NCI-H2029 treated with DMSO at 0.1 percent for 48 hours (cell line): ENCODE measurements around the gene PPP6R3.
"Not testable (repeated sequence)": the region's sequence is repeated elsewhere in the genome, so short reads cannot be mapped to it uniquely, and the experiment has no call there.

Experiments
- DNase-seq: peaks from one replicate; lab custom pipeline; 2025; lab: John Stamatoyannopoulos, UW

PPP6R3 gene

DNA sequence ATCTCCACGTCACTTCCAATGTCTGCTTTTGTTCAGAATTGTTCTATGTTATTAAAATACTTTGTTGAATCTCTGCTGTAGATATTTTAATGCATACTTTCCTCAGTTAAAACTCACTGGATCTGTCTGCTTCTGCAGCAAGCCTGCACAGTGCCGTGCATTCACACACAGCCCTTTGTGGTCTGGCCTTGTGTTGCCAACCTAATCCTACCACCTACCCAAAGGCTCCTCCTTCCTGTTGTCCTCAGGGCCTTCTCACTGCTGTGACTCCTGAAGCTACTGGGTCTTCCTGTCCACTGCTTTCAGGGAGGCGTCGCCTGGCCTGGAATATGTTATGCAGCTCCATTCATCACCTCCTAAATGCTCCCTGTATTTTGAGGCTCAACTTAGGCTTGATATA lies 67.0 kb downstream of the PPP6R3 start:
- no peak for DNase-seq

DNA sequence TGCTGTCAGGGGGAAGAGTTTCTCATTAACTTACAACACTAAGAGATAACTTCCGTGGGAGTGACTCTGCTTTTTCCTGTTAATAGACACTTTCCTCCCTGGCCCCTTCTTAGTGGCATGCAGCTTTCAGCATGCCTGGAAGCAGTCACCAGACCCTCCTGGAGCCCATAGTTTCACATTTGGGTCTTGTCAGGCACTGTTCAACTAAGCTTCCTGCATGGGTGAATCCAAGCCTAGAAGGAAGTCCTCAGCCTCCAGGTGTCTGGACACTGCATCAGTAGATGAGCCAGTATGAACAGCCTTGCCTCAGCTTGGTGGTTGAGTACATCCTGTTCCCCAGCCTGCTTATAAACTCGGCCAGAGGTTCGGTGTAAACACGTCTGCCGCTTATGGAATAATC lies 68.1 kb downstream of the PPP6R3 start:
- no peak for DNase-seq

DNA sequence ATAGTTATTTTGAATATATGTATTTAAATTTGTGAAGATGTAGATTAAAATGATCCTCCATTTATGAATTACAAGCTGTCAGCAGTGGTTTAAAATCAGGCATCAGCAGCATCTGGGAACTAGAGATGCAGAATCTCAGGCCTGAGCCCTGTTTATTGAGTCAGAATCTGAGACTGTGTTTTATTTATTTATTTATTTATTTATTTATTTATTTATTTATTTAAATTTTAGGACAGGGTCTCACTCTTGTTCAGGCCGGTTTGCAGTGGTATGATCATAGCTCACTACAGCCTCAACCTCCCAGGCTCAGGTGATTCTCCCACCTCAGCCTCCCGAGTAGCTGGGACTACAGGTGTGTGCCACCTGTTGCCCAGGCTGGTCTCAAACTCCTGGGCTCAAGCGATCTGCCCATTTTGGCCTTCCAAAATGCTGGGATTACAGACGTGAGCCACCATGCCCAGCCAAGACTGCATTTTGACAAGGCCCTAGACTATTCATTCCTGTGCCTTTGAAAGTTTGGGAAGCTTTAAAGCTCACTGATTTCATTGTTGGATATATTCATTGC lies 70.7 kb downstream of the PPP6R3 start:
- no peak for DNase-seq

DNA sequence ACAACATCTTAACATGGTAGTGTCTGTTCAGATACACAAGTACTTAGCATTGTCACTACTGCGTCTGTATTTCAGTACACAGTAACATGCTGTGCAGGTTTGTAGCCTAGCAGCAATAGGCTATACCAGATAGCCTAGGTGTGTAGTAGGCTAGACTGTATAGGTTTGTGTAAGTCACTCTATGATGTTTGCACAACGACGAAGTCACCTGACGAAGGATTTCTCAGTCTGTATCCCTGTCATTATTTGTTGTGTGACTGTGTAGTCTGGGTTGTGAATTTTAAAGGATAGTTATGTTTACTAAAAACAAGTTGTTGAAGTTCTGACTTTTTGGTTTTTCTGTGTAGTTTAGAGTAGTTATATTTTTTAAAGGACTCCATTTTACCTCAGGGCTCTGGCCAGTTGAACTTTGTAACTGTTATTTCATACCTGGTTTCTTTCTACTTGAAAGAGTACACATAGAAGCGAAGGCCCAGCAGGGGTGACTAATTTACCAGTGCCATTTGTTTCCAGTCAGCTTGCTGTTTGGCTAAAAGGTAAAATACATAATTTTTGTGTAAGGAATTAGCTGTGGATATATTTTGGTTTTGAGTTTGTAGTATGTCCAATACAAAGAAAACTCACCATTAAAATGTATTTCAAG lies 72.3 kb downstream of the PPP6R3 start:
- DNase-seq = no peak

DNA sequence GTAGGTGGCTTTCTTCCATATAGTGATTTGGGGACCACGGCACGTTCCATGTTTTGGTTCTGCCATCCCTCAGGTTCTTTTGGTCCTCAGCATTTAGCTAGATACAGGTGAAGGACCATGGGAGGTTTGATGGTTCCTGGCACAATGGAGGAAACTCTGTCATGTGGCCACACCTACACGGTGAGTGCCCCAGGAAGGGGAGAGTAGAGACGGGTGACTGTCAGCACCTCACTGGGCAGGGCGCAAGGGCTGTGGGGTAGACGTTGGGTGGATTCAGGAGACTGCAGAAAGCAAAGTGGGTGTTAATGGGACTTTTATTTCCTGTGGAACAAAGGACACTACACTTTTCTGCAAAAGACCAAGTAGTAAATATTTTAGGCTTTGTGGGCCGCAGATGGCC lies 73.4 kb downstream of the PPP6R3 start:
- DNase-seq = no peak

DNA sequence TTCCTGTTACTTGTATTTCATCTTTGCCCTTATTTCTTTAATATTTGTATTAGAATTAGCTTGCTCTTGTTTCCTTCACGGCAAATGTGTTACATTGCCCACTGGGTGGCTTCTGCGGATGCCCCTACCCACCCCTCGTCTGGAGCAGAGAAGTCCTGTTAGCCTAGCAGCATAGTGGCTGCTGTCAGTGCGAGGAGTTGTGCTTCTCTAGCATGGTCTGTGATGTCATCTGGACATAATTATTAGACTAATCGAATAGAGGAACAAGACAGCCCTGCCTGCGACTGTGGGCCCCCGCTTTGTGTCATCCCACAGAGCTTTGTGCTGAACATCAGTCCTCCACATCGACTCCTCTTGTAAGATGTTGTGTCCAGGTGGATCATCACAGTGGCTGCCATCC lies 74.5 kb downstream of the PPP6R3 start:
- no peak for DNase-seq

DNA sequence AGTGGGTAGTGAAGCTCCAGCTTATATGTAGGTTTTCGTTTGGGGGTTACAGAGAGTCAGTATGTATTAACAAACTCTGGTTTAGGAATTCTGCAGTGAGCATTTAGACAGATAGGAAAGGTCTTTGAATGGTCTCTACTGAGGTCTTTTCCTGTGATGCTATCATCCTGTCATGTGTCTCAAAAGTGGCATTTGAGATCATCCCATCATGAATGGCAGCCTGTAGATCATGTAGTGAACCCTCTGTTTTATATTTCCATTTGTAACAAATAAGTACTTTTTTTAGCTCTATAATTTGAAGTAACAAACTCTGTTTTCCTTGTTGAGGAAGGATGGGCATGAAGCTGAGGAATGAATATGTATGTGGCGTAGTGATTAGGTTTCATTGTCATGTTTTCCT lies 76.2 kb downstream of the PPP6R3 start:
- no peak for DNase-seq

DNA sequence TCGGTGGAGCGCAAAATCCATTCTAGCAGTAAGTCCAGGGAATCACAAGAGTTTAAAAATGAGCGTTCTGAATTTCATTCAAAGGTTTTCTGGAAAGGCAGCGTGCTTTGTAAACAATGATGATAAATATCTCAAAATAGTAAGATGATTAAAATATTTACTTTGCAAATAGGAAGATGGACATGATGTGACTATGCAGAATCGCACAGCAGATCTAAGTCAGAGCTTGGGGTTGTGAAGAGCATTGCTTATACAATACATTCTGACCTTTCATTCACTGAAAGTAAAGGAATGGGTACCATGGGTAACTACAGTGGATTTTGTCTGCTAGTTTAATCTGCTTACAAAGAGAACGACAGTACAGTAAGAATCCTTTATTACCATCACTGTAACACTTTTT lies 77.5 kb downstream of the PPP6R3 start:
- no peak for DNase-seq

DNA sequence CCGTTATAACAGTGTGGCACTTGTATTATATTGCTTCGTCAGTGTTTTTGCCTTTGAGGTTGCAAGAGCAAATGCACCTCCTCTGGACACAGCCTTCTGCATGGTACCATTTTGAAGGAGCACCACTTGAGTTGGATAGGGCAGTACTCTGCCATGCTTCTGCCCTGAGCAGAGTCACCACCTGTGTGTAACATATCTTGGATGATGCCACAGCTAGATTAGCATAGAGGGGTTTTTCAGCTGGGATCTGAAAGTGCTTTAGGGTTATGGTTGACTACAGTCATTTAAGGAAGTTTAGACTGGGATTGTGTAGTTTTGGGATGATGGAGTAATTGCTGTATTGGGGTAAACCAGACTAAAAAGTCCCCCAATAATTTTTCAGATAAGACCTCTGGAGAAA lies 78.8 kb downstream of the PPP6R3 start:
- no peak for DNase-seq

DNA sequence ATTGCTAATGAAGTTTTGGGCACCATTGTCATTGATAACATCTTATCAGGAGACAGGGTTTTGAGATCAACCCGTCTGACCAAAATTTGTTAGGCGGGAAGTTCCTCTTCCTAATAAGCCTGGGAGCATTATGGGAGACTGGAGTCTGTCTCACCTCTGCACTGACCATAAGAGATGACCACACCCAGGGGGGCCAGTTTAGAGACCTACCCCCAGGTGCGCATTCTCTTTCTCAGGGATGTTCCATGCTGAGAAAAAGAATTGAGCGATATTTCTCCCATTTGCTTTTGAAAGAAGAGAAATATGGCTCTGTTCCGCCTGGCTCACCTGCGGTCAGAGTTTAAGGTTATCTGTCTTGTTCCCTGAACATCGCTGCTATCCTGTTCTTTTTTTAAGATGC lies 80.0 kb downstream of the PPP6R3 start:
- DNase-seq = not testable (repeated sequence)

DNA sequence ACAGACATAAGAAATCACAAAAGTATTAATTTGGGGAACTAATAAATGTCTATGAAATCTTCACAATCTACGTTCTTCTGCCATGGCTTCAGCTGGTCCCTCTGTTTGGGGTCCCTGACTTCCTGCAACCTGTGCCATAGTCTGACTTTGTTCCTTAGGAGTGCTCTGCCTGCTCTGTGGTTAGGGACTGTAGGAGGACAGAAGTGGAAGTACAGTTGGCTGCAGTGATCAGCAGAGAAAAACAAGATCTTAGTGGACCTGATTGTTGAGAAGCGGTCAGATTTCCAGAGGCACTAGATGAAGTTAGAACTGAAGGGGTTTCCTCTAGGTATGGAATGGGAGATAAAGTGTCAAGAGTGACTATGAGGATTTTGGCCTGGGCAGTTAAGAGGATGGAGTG lies 80.6 kb downstream of the PPP6R3 start:
- no peak for DNase-seq

DNA sequence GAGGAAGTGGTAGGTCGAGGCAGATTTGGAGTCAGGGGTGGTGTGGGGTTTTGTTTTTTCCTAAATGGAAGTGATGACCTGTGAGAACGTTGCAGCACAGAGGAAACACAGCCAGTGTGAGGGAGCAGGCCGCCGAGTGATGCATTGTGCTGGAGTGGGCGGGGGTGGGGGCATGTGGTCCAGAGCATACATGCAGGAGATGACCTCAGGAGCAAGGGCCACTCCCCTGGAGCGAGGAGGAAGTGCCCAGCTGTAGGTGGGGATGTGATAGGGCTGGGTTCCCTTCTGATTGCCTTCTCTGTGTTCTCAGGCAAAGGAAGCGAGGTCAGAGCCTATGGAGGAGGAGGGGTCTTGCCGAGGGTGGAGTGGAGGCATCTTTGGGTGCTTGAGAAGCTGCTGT lies 81.4 kb downstream of the PPP6R3 start:
- DNase-seq = no peak

DNA sequence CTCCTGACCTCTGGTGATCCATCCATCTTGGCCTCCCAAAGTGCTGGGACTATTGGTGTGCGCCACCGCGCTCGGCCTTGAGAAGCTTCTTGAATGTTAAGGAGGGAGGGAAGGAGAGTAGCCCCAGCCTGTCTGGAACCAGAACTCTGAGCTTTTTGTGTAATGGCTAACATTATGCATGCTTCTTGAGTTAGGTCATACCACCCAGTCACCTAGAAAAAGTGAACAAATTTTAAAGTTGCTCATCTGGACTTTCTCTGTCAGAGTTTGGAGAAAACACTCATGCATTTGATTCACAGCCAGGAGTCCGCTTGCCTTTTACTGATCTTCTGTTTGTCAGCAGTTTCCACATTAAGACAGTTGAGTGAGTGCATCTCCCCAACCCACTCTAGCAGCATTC lies 82.1 kb downstream of the PPP6R3 start:
- DNase-seq = no peak

DNA sequence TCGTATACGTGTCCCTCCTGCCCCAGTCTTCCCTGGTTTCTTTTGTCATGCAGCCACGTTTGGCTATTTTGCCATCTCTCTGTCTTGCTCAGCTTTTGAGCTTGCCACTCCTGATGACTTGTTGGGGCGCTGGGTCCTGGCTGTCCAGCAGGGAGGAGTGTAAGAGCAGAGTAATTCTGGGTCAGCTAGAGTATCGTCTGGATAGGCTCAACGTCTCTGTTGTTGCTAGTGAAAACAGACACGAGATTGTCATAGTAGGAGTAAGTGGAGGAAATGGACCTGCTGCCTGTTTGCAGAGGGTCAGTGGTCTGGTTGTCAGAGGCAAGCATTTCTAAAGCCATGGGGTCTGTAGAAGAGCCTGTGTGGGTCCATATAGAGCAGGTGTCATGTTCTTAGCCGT lies 83.0 kb downstream of the PPP6R3 start:
- no peak for DNase-seq

DNA sequence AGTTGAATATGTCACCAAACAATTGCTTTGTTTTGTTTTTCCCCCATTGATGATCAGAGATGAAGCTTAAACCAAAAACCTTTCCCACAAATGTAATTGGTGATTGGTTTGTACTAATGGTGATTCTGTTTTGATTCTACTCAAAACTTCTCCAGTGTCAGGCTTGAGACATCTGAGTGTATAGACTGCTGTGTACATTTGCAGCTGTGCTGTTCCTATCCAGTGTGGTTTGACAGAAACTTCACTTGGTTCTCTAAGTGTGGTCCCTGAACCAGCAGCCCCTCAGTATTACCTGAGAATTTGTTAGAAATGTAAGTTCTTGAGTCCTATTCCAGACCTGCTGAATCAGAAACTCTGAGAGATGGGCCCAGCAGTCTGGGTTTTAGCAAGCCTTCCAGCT lies 84.8 kb downstream of the PPP6R3 start:
- no peak for DNase-seq

DNA sequence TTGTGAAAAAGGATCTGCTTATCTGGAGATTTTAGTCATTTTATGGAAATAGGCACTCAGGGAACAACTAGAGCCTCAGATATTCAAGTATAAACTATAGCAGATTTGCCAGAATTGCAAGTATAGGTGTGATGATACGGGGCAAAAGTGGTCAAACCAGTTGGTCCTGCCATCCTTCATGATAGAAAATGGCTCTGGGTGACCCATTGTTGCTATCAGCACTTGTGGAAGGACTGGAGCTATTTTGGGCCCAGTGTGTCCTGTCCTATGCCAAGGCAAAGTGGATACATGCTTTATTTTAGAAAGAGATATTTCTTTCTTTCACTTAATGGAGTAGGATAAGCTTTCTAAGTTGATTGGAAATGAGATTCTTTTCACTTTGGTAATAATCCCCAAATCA lies 85.2 kb downstream of the PPP6R3 start:
- DNase-seq = peak; percentile 16

DNA sequence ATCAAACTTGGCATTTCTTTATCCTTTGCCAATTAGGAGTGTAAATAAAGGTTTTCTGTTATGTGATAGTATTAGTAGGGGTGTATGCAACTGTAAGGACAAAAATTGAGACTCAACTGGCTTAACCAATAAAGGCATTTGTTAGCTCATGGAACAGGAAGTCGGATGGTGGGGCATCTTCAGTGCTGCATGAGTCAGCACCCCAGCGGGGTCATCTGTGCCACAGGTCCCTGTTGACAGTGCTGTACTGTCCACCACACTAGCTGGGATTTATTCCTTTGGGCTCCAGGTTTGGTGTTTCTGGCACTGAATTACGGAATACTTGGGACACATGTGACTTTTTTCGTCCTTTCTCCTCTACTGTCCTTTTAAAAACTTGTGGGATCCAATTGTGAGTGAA lies 86.0 kb downstream of the PPP6R3 start:
- no peak for DNase-seq

DNA sequence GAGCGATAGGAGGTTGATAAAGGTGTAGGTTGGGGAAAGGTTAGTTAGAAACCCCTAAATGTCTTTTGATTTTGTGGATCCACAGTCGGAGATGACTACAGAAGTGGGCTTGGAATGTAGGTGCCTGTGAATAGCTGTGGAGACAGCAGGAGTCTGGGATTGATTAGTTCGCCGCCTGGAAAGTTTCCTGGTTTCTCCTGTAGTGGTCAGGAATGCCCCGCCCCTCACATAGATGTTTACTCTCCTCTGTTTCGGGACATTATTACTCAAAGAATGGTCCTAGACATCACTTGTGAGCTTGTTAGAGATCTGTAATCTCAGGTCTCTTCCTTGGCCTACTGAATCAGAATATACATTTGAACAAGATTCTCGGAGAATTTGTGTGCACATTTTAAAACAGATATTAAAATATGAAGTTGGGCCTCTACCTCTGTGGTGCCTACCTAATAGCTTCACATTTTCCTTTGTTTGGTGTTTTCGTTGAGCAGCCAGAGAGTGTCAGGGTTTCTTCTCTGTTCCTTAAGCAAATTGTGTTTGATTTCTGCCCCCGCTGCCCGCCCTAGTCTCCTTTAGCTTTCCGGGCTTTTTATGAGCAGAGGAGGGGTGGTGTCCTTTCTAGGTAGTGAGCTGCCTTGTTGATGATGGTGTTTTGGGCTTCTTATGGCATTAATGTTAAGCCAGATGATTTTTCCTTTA lies 89.4 kb downstream of the PPP6R3 start:
- no peak for DNase-seq

DNA sequence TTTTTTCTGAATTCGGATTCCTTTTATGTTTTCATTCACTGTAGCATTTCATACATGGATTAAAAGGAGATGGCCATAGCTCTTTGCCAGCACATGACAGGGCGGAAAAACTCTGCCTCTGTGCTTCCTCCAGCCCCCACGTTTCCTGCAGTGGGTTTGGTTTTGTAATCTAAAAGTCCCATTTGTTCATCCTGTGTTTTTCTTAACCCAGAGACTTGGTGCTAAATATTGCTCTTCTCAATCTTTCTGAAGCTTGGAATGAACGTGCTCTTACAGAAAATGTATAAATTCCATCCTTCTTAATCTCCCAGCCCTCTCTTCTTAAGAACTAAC lies 89.9 kb downstream of the PPP6R3 start:
- DNase-seq = no peak

DNA sequence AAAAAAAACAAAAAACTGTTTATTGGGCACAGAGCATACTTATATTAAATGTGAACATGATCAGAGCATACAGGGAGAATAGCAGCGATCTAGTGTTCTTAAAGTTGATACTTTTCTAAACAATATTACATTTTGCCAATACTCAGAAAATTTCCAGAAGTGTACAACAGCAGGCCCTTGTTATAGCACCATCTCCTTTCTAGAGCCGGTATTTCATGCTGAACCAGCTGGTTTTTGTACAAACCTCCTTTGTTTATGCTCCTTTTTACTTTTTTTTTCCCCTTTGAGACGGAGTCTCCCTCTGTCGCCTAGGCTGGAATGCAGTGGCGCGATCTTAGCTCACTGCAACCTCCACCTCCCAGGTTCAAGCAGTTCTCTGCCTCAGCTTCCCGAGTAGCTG lies 90.7 kb downstream of the PPP6R3 start:
- DNase-seq = no peak

DNA sequence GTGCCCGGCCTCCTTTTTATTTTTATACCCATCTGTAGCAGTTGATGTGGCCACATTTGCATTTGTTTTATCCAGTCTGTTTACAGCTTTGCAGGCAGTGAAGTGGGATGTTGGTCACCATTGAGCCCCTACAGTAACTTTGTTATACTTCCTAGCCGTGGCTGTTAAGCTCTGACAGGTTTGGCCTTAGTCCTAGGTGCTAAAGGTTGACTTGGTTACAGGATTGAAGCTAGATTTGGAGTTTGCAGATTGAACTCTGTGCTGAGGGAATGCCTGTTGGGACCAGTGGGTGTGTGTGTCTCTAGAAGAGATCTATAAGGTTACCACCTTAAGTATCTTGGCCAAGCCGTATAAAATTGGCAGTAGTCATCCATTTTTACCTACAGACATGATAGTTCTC lies 91.2 kb downstream of the PPP6R3 start:
- DNase-seq = no peak

DNA sequence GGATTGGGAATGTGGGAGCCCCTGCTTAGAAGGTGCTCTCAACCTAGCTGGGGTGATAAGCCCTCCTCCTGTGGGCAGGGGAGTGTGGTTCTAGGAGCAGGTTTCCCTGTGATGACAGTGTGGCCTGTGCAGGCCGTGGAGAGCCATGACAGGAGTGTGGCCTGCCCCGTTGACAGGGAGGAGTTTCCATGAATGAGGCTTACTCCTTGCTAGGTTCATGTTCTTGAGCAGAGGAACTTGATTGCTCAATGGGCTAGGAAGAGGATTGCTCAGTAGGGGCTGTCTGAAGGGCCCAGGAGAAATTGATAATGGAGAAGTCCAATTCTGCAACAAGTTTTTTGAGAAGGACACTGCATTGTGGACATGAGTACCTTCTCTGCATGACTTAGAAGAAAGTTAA lies 92.0 kb downstream of the PPP6R3 start:
- no peak for DNase-seq

DNA sequence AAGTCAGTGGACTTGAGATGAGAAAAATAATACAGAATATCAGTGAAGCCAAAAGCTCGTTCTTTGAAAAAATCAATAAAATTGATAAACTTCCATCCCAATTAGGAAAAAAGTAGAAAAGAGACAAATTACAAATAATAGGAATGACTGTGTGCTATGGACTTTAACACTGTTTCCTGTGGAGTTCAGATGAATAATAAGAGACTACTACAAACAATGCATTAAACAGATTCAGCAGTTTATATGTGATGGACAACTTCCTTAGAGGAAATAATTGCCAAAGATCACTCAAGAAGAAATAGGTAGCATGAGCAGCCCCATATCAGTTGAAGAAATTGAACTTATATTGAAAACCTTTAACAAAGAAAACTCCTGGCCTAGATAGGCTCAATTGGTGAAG lies 99.7 kb downstream of the PPP6R3 start:
- no peak for DNase-seq

DNA sequence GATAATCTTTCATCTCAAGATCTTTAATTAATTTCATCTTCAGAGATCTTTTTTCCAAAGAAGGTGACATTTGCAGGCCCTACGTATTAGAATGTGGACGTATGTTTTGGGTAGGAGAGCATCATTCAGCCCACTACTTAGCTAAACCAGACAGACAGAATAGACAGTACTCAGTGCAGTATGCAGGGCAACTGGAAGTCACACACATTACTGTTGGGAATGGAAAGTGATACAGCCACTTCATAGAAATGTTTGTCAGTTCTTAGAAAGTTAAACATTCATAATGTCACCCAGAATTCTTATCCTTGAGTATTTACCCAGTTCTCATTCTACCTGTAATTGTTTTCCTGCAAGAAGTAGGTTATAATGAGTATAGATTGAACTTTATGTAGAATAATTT lies 102.9 kb downstream of the PPP6R3 start:
- DNase-seq = no peak
